HG03159 (cell line): Measurements from ENCODE around the gene UGP2.
A peak's percentile ranks its signal among the peaks of the same experiment; 100 is the strongest.
"Not testable (repeated sequence)": the region's sequence is repeated elsewhere in the genome, so short reads cannot be mapped to it uniquely, and the experiment has no call there.

Source experiments
- ATAC-seq: cut with Tn5 transposase; IDR thresholded peaks from one replicate; pipeline ENCODE4 v1.9.1; 2021; ENCODE audit warnings: mild to moderate bottlenecking, moderate library complexity; ENCODE audit not compliant: unreplicated experiment

The UGP2 gene

DNA sequence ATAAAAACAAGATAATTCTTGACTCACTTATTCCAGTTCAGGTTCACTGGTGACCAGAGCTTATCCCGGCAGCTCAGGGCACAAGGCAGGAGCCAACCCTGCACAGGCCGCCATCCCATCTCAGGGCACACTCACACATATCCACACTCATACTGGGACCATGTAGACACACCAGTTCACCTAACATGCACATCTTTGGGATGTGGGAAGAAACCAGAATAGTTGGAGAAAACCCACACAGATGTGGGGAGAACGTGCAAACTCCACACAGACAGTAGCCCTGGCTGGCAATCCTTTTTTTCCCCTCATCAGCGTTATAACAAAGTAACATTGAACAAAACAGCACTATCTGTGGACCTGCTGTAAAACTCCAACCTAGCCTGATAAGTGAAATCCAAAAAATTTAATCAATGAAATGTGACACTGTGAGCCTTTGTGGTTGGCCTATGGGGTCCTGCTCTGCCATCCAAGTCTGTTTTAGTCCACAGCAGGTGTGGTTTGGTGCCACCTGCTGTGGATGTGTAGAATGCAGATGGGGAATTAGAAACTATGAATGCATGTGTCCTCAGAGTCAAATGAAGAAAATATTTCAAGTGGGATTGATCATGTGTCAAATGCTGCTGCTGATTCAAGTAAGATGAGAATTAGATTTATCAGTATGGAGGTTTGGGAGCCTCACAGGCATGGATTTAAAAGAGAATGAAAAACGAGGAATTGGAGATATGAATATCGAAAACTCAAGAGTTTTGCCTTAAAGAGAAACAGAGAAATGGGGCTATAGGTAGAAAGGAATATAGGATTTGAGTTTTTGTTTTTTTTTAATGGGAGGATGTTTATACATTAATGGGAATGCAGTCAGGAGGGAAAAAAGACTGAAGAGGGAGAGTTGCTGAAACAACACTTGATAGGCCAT is 47.0 kb downstream of the UGP2 start:
- peak; percentile 79 for ATAC-seq

DNA sequence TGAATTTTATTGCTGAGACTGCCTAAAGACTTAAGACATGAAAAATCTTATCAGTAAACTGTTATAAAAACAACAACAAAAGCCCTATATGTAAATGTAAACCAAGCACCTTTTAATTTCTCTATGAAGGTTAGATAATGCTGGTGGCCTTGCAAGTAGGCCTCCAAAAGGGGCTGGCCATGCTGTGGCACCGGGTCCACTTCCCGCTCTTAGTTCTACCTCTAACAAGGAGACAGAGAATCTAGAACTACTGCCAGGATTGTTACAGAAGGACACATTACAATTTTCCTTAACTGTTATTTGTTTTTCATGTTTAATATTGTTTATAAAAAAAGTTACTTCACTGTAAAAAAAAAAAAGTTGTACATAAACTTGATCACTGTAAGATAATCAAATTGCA is 49.0 kb downstream of the UGP2 start:
- no peak for ATAC-seq

DNA sequence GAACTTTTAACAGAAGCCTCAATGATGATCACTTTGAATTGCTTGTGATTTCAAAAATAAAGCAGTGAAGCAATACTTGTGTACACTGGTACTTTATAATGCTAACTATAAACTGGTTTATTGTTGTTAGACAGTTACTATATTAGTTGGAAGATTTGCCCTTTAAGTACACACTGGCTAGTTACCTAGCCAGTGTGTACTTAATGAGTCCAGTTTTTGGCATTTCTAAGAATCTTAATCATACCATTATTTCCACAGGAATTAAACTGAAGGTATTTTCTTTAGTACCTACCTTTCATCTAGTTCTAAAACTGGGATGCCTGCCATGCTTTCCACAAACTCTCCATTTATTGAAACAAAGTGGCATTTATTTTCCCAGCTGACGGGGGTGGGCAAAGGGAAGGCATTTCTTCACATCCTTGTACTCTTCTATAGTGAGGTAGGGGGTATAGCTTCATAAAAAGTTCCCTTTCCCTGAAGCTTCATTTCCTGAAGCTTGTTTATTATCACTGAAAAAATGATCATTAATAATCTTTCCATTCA is 49.9 kb downstream of the UGP2 start:
- ATAC-seq: no peak

DNA sequence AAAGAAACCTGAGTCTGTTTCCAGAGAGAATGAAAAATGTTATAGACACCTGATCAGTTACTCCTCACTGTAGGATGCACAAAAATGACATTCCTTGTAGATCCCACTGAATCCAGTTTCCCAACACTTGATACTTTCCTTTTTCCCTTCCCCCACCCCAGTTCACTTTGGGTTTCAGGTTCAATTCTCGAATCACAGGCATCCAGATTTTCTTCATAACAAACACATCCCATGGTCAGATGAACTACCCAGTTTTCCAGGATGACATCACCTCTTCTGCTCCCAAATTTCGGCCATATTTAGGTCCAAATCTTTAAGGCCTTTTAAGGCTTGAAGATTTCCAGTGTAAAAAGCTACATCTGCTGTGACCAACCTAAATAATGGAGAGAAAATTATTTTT is 51.5 kb downstream of the UGP2 start:
- ATAC-seq: no peak

DNA sequence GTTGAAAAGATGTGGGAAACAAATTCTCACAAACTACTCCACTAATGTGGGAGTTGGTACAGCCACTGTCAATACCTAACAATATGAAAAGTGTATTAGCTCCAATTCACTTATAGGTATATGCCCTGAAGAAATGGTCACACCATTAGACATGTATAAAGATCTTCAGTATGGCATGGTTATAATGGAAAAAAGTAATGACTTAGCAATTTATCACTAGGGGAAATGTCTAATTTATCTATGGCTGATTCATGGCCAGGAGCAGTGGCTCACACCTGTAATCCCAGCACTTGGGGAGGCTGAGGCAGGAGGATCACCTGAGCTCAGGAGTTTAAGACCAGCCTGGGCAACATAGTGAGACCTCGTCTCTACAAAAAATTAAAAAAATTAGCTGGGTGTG is 52.5 kb downstream of the UGP2 start:
- ATAC-seq: no peak

DNA sequence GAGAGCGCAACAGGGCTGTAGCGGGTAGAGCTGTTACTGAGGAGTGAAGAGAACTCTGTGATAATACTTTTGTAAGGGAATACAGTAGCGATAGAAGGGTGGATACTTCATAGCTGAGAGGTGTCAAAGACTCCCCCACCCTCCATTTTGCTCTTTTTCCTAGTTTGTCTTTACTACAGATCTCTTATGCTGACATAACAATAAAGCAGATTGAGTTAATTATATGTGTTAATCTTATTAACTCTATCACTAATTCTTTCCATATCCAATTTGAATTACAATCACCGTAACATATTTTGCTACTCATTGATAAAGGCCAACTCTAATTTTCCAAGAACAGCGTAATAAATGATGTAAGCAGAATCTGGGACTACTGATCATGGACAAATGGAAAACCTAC is 57.1 kb downstream of the UGP2 start:
- ATAC-seq: no peak

DNA sequence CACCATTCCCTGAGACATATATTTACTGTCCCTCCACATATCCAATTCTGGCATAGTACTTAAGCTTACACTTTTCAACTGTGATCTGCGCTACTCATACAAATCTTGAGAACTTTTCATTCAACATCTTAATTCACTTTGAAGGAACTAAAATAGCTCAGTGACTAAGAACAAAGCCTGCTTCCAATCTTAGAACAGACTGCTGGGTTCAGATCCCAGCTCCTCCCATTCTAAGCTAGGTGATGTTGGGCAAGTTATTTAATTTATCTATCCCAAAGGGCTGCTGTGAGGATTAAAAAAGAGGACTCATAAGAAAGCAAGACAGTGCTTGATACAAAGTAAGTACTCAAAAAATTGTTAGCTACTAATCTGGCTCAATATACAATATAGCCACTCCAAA is 57.9 kb downstream of the UGP2 start:
- ATAC-seq: no peak

DNA sequence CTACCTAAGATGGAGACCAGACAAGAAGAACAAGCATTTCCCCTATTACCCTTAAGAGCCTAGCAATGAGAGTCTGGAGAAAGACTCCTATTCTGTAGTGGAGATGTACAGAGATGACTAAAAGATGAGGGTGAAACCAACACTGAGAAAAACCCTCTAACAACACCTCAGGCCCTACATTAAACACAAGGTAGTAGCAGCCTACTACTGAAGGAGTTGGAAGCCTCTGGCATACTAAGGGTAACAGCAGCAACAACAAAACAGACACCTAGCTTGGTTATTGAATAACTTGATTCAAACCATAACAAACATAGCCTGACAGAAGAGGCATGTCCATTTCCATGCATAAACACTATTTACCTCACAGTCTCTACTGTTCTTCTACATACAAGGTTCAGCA is 60.5 kb downstream of the UGP2 start:
- no peak for ATAC-seq

DNA sequence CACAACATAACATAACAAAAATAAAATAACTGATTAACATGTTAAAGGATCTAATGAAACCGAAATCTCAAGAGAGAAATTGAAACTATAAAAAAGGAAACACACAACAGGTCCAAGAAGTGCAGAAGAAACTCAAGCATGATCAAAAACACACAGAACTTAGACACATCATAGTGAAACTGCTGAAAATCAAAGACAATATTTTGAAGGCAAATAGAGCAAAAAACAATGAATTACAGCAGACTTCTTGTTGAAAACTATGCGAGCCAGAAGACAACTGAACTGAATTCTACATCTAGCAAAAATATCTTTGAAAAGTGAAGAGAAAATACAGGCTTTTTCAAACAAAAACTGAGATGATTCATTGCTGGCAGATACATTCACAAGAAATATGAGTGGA is 61.3 kb downstream of the UGP2 start:
- peak; percentile 72 for ATAC-seq

DNA sequence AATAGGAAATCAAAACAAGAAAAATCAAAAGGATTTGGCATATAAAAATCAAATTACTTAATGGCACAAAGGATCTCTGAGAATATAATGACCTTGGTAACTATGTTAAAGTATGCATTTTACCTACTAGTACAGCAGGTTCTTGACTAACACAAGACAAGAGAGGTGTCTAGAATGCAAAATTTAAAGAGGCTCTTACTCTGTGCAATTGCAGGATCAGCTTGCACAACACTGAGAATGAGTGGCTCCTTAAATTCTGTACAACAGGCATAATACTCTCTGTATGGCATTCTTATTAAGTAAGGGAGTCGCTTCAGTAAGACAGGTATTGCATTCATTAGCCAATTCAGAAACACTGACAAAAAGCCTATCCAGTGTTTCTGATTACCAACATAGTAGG is 72.6 kb downstream of the UGP2 start:
- no peak for ATAC-seq

DNA sequence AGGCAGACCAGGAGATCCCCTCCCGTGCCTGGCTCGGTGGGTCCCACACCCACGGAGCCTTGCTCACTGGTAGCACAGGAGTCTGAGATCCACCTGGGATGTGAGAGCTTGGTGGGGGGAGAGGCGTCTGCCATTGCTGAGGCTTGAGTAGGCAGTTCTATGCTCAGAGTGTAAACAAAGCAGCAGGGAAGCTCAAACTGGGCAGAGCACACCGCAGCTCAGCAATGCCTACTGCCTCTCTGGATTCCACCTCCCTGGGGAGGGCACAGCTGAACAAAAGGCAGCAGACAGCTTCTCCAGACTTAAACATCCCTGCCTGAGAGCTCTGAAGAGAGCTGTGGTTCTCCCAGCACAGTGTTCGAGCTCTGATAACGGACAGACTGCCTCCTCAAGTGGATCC is 85.1 kb downstream of the UGP2 start:
- ATAC-seq: no peak

DNA sequence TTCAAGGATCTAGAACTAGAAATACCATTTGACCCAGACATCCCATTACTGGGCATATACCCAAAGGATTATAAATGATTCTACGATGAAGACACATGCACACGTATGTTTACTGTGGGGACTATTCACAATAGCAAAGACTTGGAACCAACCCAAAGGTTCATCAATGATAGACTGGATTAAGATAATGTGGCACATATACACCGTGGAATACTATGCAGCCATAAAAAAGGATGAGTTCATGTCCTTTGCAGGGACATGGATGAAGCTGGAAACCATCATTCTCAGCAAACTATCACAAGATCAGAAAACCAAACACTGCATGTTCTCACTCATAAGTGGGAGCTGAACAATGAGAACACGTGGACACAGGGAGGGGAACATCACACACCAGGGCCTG is 90.4 kb downstream of the UGP2 start:
- not testable (repeated sequence) for ATAC-seq
